Ishikawa (cell line): ENCODE measurements around the gene ARL8A.

Experiments
- CEBPB ChIP-seq: IDR thresholded peaks from 2 replicates; pipeline ENCODE4 v1.6.1; 2012
- CREB1 ChIP-seq: IDR thresholded peaks from 2 replicates; pipeline ENCODE4 v1.6.1; 2012; ENCODE audit warnings: low read depth
- EGR1 ChIP-seq: IDR thresholded peaks from 2 replicates; pipeline ENCODE4 v1.6.1; 2012
- EP300 ChIP-seq: IDR thresholded peaks from 2 replicates; pipeline ENCODE4 v1.6.1; 2012; ENCODE audit warnings: borderline replicate concordance
- FOXM1 ChIP-seq: IDR thresholded peaks from 2 replicates; pipeline ENCODE4 v1.6.1; 2012; ENCODE audit warnings: low read depth, borderline replicate concordance
- MAX ChIP-seq: IDR thresholded peaks from 2 replicates; pipeline ENCODE4 v1.6.1; 2012
- NFIC ChIP-seq: IDR thresholded peaks from 2 replicates; pipeline ENCODE4 v1.6.1; 2012
- RAD21 ChIP-seq: IDR thresholded peaks from 2 replicates; pipeline ENCODE4 v1.6.1; 2012; ENCODE audit warnings: low read depth
- REST ChIP-seq: IDR thresholded peaks from 2 replicates; pipeline ENCODE4 v1.6.1; 2012; ENCODE audit warnings: low read depth, mild to moderate bottlenecking
- TAF1 ChIP-seq: IDR thresholded peaks from 2 replicates; pipeline ENCODE4 v1.6.1; 2012; ENCODE audit warnings: low read depth, mild to moderate bottlenecking
- TCF12 ChIP-seq: IDR thresholded peaks from 2 replicates; pipeline ENCODE4 v1.6.1; 2012; ENCODE audit warnings: low read depth
- TEAD4 ChIP-seq: IDR thresholded peaks from 2 replicates; pipeline ENCODE4 v1.6.1; 2012
- USF1 ChIP-seq: IDR thresholded peaks from 2 replicates; pipeline ENCODE4 v1.6.1; 2012
- YY1 ChIP-seq: IDR thresholded peaks from 2 replicates; pipeline ENCODE4 v1.6.1; 2012; ENCODE audit warnings: low read depth

GRCh38 chr1:202187041-202187671 lies 42.6 kb upstream of the ARL8A start:
- no peak for TF ChIP-seq USF1
- TF ChIP-seq NFIC, result no peak
- no peak for TF ChIP-seq EGR1
- no peak for TF ChIP-seq RAD21
- TF ChIP-seq REST, result no peak
- TF ChIP-seq MAX, result no peak
- no peak for TF ChIP-seq CREB1
- TF ChIP-seq CEBPB, result no peak
- TF ChIP-seq YY1, result no peak
- TF ChIP-seq TCF12, result no peak
- no peak for TF ChIP-seq EP300
- TF ChIP-seq TAF1, result no peak
- no peak for TF ChIP-seq FOXM1
- no peak for TF ChIP-seq TEAD4
